HEK293 (cell line): ENCODE measurements around the gene LONRF2.

Experiments
- CTCF ChIA-PET: fragments of 350-600 bp; formaldehyde crosslinking; extraction: SDS; loops from one replicate; lab custom pipeline; 2021; ENCODE audit warnings: antibody characterized with exemption; lab: Yijun Ruan, JAX
- POLR2A ChIA-PET: fragments of 300-600 bp; formaldehyde crosslinking; extraction: SDS; loops from one replicate; lab custom pipeline; 2020; ENCODE audit warnings: antibody characterized with exemption, inconsistent platforms; lab: Yijun Ruan, JAX
- H3K27ac ChIP-seq: fragments of 200-500 bp; sonication (Bioruptor generic); 2 replicates; pipeline ENCODE4 v1.5.1; 2014; ENCODE audit warnings: low read depth, low read length, control low read depth, inconsistent platforms; ENCODE audit errors: extremely low read depth
- H3K36me3 ChIP-seq, 2 experiments: fragments of 200-500 bp in 1 of 2; sonication (Bioruptor generic) in 1 of 2; 1 replicate in 1 of 2; 2 replicates in 1 of 2; pipeline ENCODE4 v1.5.1; 2014 to 2017; ENCODE audit warnings: inconsistent platforms in 2 of 2, low read length in 2 of 2; ENCODE audit not compliant: control insufficient read depth in 2 of 2, insufficient read depth in 1 of 2
- H3K4me1 ChIP-seq: fragments of 200-500 bp; sonication (Bioruptor generic); 2 replicates; pipeline ENCODE4 v1.5.1; 2014; ENCODE audit warnings: mild to moderate bottlenecking, low read length, inconsistent platforms; ENCODE audit not compliant: control insufficient read depth, insufficient read depth
- H3K4me3 ChIP-seq: 2 replicates; pipeline ENCODE4 v1.5.1; 2011; ENCODE audit warnings: low read depth, mild to moderate bottlenecking, control low read depth, low read length, moderate library complexity
- H3K9me3 ChIP-seq: fragments of 200-500 bp; sonication (Bioruptor generic); 2 replicates; pipeline ENCODE4 v1.5.1; 2014; ENCODE audit warnings: low read depth, low read length, inconsistent platforms; ENCODE audit not compliant: control insufficient read depth, insufficient read depth
- ATF2 ChIP-seq: fragments of 450-650 bp; formaldehyde crosslinking; IDR thresholded peaks from 2 replicates; pipeline ENCODE4 v1.5.1; 2016; ENCODE audit warnings: missing biosample characterization, missing genetic modification characterization, low read depth
- CTCF ChIP-seq: fragments of 450-650 bp; formaldehyde crosslinking; IDR thresholded peaks from 2 replicates; pipeline ENCODE4 v1.5.1; 2016; ENCODE audit warnings: missing biosample characterization, missing genetic modification characterization
- EGR2 ChIP-seq: fragments of 450-650 bp; formaldehyde crosslinking; IDR thresholded peaks from 2 replicates; pipeline ENCODE4 v1.5.1; 2016; ENCODE audit warnings: low read depth, missing biosample characterization, missing genetic modification characterization
- HOXD13 ChIP-seq: sonication (generic); formaldehyde crosslinking; IDR thresholded peaks from 2 replicates; pipeline ENCODE4 v1.8.0; 2022; ENCODE audit warnings: missing genetic modification reagents, borderline replicate concordance
- IKZF3 ChIP-seq: fragments of 450-650 bp; IDR thresholded peaks from 2 replicates; pipeline ENCODE4 v1.5.0; 2018; ENCODE audit warnings: missing biosample characterization, mild to moderate bottlenecking, missing genetic modification characterization, moderate library complexity
- PRDM10 ChIP-seq: fragments of 450-650 bp; formaldehyde crosslinking; IDR thresholded peaks from 2 replicates; pipeline ENCODE4 v1.5.1; 2016; ENCODE audit warnings: missing biosample characterization, missing genetic modification characterization
- SCRT2 ChIP-seq: fragments of 450-650 bp; formaldehyde crosslinking; IDR thresholded peaks from 2 replicates; pipeline ENCODE4 v1.5.1; 2016; ENCODE audit warnings: missing biosample characterization, missing genetic modification characterization
- TRIM28 ChIP-seq: IDR thresholded peaks from 2 replicates; pipeline ENCODE4 v1.6.1; 2011; ENCODE audit warnings: low read length, control low read depth, borderline replicate concordance
- ZBTB11 ChIP-seq: fragments of 450-650 bp; formaldehyde crosslinking; conservative IDR thresholded peaks from 2 replicates; pipeline ENCODE4 v1.5.1; 2016; ENCODE audit warnings: low read depth, missing biosample characterization, missing genetic modification characterization
- ZNF114 ChIP-seq: fragments of 450-650 bp; formaldehyde crosslinking; IDR thresholded peaks from 2 replicates; pipeline ENCODE4 v1.5.0; 2017; ENCODE audit warnings: missing biosample characterization, missing genetic modification characterization
- ZNF19 ChIP-seq: fragments of 450-650 bp; formaldehyde crosslinking; IDR thresholded peaks from 2 replicates; pipeline ENCODE4; 2016; ENCODE audit warnings: missing biosample characterization, missing genetic modification characterization, low read depth
- ZNF23 ChIP-seq: fragments of 450-650 bp; formaldehyde crosslinking; IDR thresholded peaks from 2 replicates; pipeline ENCODE4 v1.5.1; 2016; ENCODE audit warnings: missing biosample characterization, missing genetic modification characterization, borderline replicate concordance
- ZNF341 ChIP-seq: fragments of 450-650 bp; formaldehyde crosslinking; IDR thresholded peaks from 2 replicates; pipeline ENCODE4; 2016; ENCODE audit warnings: low read depth, missing biosample characterization, missing genetic modification characterization
- ZNF416 ChIP-seq: fragments of 450-650 bp; formaldehyde crosslinking; IDR thresholded peaks from 2 replicates; pipeline ENCODE4 v1.5.1; 2016; ENCODE audit warnings: missing biosample characterization, missing genetic modification characterization
- ZNF426 ChIP-seq: fragments of 450-650 bp; formaldehyde crosslinking; IDR thresholded peaks from 2 replicates; pipeline ENCODE4 v1.5.1; 2017; ENCODE audit warnings: missing biosample characterization, missing genetic modification characterization, mild to moderate bottlenecking, inconsistent platforms, moderate library complexity
- ZNF555 ChIP-seq: fragments of 450-650 bp; formaldehyde crosslinking; conservative IDR thresholded peaks from 2 replicates; pipeline ENCODE4 v1.5.1; 2017; ENCODE audit warnings: missing biosample characterization, mild to moderate bottlenecking, missing genetic modification characterization, inconsistent platforms
- ZNF571 ChIP-seq: fragments of 450-650 bp; formaldehyde crosslinking; IDR thresholded peaks from 2 replicates; pipeline ENCODE4 v1.5.0; 2017; ENCODE audit warnings: missing biosample characterization, missing genetic modification characterization
- ZNF626 ChIP-seq: fragments of 450-650 bp; sonication (Bioruptor Pico); formaldehyde crosslinking; IDR thresholded peaks from 2 replicates; pipeline ENCODE4 v1.5.1; 2018; ENCODE audit warnings: missing biosample characterization, missing genetic modification characterization, inconsistent platforms
- ZNF654 ChIP-seq: fragments of 450-650 bp; formaldehyde crosslinking; IDR thresholded peaks from 2 replicates; pipeline ENCODE4 v1.5.1; 2016; ENCODE audit warnings: low read depth, missing biosample characterization, missing genetic modification characterization
- ZNF747 ChIP-seq: fragments of 450-650 bp; formaldehyde crosslinking; IDR thresholded peaks from 2 replicates; pipeline ENCODE4 v1.5.1; 2016; ENCODE audit warnings: missing biosample characterization, missing genetic modification characterization

The LONRF2 gene

DNA sequence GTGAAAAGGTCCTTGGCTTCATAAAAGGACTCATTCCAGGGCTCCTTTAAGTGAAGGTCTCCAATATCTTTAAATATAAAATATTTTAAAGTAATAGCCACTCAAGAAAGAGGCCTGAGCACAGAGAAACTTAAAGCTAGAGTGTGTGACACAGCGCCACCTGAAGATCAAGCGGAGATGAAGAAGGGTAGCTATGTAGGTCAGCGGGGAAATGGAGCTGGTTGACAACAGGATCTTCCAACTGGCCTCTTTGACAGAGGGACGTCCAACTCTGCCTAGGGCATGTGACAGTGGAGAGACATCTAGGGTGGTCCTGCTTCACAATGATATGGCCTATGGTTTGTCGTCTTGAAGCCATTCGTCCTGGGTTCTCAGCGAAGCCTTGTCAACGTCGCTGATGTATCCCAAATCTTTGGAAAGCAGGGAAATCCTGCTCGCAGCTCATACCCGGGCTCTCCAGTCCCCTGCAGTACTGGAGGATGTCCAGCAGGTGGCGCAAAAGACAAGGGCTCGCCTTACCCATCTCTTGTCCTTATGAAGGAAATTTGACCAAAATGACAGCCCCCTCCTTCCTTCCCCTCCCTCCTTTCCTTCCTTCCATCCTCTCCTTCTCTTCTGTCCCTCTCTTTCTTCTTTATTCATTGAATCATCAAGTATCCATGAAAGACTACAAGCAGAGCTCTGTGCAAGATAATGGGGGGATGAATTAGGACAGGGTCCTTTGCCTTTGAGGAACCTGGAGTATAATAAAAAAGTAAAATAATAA lies 59.6 kb downstream of the LONRF2 start (continued):
- TF ChIP-seq PRDM10 (tag by site-specific recombination) = peak; percentile 66
- TF ChIP-seq ZNF626 (tag by site-specific recombination) = 0 out of 2 replicates have a peak, but pooled peaks have one; percentile 25
- no peak for TF ChIP-seq ZNF416 (tag by site-specific recombination)
- TF ChIP-seq ATF2 (tag by site-specific recombination) = no peak
- TF ChIP-seq ZNF341 (tag by site-specific recombination) = no peak

- H3K36me3 ChIP-seq = no peaks in the 10 kb centered on the region
- no peak overlapping the region for H3K4me3 ChIP-seq
- CTCF ChIA-PET = interaction anchor here (0.6 to 9.1 kb wide), 39 partner anchors 8 to 1613 kb away, joined by 3 to 172 read pairs (median 4); partner anchors contain the start of gene CHST10
- H3K4me1 ChIP-seq = no peaks in the 10 kb centered on the region
- TF ChIP-seq ZNF426 (tag by site-specific recombination) = no peak
- no peak for TF ChIP-seq ZNF114 (tag by site-specific recombination)
- no peak for TF ChIP-seq ZNF571 (tag by site-specific recombination)
- TF ChIP-seq ZNF19 (tag by site-specific recombination) = no peak
- TF ChIP-seq EGR2 (tag by site-specific recombination) = no peak
- no peak for TF ChIP-seq ZNF747
- TF ChIP-seq IKZF3 = no peak
- no peaks in the 10 kb centered on the region for H3K9me3 ChIP-seq
- no peak overlapping the region for H3K27ac ChIP-seq
- POLR2A ChIA-PET = interaction anchor here (1.0 to 1.8 kb wide), 2 partner anchors 89 to 119 kb away, joined by 3 to 4 read pairs; no protein-coding TSS in a partner anchor
Measured at GRCh38 chr2:100262046-100262445, 60.3 kb downstream of the LONRF2 start.

- ChIA-PET CTCF (interaction anchor here (0.5 to 9.1 kb wide), 29 partner anchors 7 to 1681 kb away, joined by 3 to 172 read pairs (median 4); no protein-coding TSS in a partner anchor), POLR2A (interaction anchor here (0.5 to 1.8 kb wide), 3 partner anchors 90 to 379 kb away, joined by 3 to 4 read pairs (median 3); no protein-coding TSS in a partner anchor)
- Histone ChIP-seq H3K4me3 (no peak overlapping the region), H3K27ac (no peak overlapping the region), H3K4me1 (no peaks in the 10 kb centered on the region), H3K36me3 (no peaks in the 10 kb centered on the region), H3K9me3 (no peaks in the 10 kb centered on the region)
- no peak for TF ChIP-seq ZNF23 (tag by site-specific recombination)
- peak; percentile 67 for TF ChIP-seq ZNF654 (tag by site-specific recombination)
- TF ChIP-seq ZBTB11 (tag by site-specific recombination) = no peak
- no peak for TF ChIP-seq ZNF555 (tag by site-specific recombination)
- peak; percentile 87 for TF ChIP-seq CTCF
- no peak for TF ChIP-seq ZNF341 (tag by site-specific recombination)
- TF ChIP-seq TRIM28 = no peak
- TF ChIP-seq SCRT2 (tag by site-specific recombination) = peak; percentile 92
- no peak for TF ChIP-seq HOXD13
Measured at GRCh38 chr2:100260712-100261620, 61.3 kb downstream of the LONRF2 start.
